Activated CD4-positive, alpha-beta T cell treated with anti-CD3 and anti-CD28 coated beads, Interleukin-2, amount 10 ng/mL, durations not matched to agents 24 days and 14 days (primary cell): ENCODE data around the gene PTCHD1. TPM values are rescaled to one million over a fixed set of nuclear protein-coding genes. Genes with fewer than 3 reads are reported as not detected.
A peak's percentile ranks its signal among the peaks of the same experiment; 100 is the strongest.

ENCODE experiments used
- DNase-seq: peaks from one replicate; pipeline ENCODE4 v3.0.0; 2022
- H3K27ac Mint-ChIP-seq: one replicate; pipeline ENCODE4 v1.8.0; 2022; ENCODE audit warnings: mild to moderate bottlenecking, mixed read lengths
- H3K27me3 Mint-ChIP-seq: one replicate; pipeline ENCODE4 v1.8.0; 2022; ENCODE audit warnings: mixed read lengths
- H3K36me3 Mint-ChIP-seq: one replicate; pipeline ENCODE4 v1.8.0; 2022; ENCODE audit warnings: low read depth, mild to moderate bottlenecking, mixed read lengths
- H3K4me1 Mint-ChIP-seq: one replicate; pipeline ENCODE4 v1.8.0; 2021; ENCODE audit warnings: mixed read lengths
- H3K4me3 Mint-ChIP-seq: one replicate; pipeline ENCODE4 v1.8.0; 2022; ENCODE audit warnings: mild to moderate bottlenecking, moderate library complexity, mixed read lengths
- H3K9me3 Mint-ChIP-seq: one replicate; pipeline ENCODE4 v1.8.0; 2021; ENCODE audit warnings: mixed read lengths
- intact Hi-C: fragments of 100-400 bp; cut with micrococcal nuclease; formaldehyde crosslinking; loops from one replicate; pipeline ENCODE4 v1.15.1; 2023
- total RNA-seq: library from RNA; stranded (reverse); gene quantifications from 2 replicates; pipeline ENCODE4 v1.2.3, GENCODE V29; 2022

The PTCHD1 gene
- total RNA-seq = not detected in 2 replicates

GRCh38 chrX:23334848-23335599 is at the start of gene PTCHD1:
Gene PTCHD1, plus strand, starts transcription at chrX:23334849. Its CDS starts 27 bp downstream, at chrX:23334876.
- Mint-ChIP-seq H3K9me3 (no peaks in the 10 kb centered on the region), H3K4me3 (peak within 1 kb of the TSS; percentile 41), H3K27me3 (peaks cover 49% of the 10 kb centered on the region), H3K36me3 (no peaks in the 10 kb centered on the region), H3K27ac (no peak within 1 kb of the TSS), H3K4me1 (peaks cover 2% of the 10 kb centered on the region)
- DNase-seq = no peak
- intact Hi-C loops = loop anchor here (10.0 kb wide), 1 partner anchor 1680 kb away; the partner anchor contains the start of gene ARX

GRCh38 chrX:23286731-23287130 is 47.9 kb upstream of the PTCHD1 start:
- Mint-ChIP-seq H3K27ac (no peak overlapping the region), H3K36me3 (no peaks in the 10 kb centered on the region), H3K9me3 (no peaks in the 10 kb centered on the region), H3K27me3 (no peaks in the 10 kb centered on the region), H3K4me1 (no peaks in the 10 kb centered on the region), H3K4me3 (no peak overlapping the region)
- DNase-seq = no peak
- intact Hi-C loops = no loop called here

- no peaks in the 10 kb centered on the region for H3K9me3 Mint-ChIP-seq
- intact Hi-C loops = no loop called here
- no peaks in the 10 kb centered on the region for H3K4me1 Mint-ChIP-seq
- H3K36me3 Mint-ChIP-seq = no peaks in the 10 kb centered on the region
- no peak overlapping the region for H3K27ac Mint-ChIP-seq
- DNase-seq = no peak
- H3K27me3 Mint-ChIP-seq = no peaks in the 10 kb centered on the region
- no peak overlapping the region for H3K4me3 Mint-ChIP-seq
Observed at GRCh38 chrX:23287191-23287725, 47.4 kb upstream of the PTCHD1 start.

GRCh38 chrX:23292354-23292987 is 42.2 kb upstream of the PTCHD1 start:
- Mint-ChIP-seq H3K27ac (no peak overlapping the region), H3K9me3 (no peaks in the 10 kb centered on the region), H3K36me3 (no peaks in the 10 kb centered on the region)

DNA sequence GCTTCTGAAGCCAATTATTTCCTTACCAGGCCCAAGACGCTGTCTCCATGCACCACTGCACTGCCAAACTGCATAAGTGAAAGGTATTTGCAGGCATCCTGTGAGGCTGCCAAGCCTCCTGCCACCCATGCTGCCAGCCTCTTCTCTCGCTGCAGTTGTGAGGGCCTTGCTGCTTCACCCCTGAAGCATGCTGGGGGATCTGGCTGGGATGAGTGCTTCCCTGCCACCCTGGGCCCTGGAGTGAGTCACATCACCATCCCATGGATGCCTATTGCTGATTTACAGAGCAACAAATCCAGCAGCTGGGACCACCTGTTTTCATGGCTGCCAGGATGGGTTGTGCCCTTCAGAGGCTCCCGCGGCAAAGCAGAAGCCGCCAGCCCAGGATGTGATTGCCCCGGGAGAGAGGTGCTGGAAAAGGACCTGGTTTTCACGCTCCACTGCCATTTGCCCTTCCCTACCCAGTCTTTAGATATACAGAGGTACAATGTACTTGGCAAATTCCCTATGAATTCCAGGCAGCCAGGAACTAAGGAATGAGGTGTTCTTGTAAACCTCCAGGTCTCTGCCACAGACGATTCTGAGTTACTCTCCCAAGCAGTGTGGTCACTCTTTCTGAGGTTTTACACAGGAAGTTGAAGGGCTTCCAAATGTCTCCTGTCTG is 41.5 kb upstream of the PTCHD1 start:
- Mint-ChIP-seq H3K27me3 (no peaks in the 10 kb centered on the region), H3K4me3 (no peak overlapping the region), H3K36me3 (no peaks in the 10 kb centered on the region), H3K27ac (no peak overlapping the region), H3K9me3 (no peaks in the 10 kb centered on the region), H3K4me1 (no peaks in the 10 kb centered on the region)
- DNase-seq = no peak
- intact Hi-C loops = no loop called here

More at GRCh38 chrX:23292354-23292987, 42.2 kb upstream of the PTCHD1 start:
- Mint-ChIP-seq H3K4me3 (no peak overlapping the region), H3K4me1 (no peaks in the 10 kb centered on the region), H3K27me3 (no peaks in the 10 kb centered on the region)
- no peak for DNase-seq
- intact Hi-C loops = no loop called here

DNA sequence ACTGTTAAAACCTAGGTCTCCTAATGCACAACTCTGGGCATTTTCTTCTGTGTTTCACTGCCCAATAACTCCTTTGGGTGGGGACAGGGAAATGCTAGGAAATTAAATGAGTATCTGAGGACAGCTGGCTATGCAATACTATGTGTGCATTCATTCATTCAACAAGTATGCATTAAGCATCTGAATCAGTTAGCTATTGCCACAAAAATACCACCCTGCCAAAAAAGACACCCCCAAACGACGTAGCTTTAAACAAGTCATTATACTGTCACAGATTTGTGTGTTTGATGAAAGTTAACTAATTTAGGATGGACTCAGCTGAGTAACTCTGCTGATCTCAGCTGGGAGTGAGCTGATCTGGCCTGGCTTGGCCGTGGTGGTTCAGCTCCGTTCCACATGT is 29.8 kb upstream of the PTCHD1 start:
- H3K27me3 Mint-ChIP-seq = no peaks in the 10 kb centered on the region
- H3K4me1 Mint-ChIP-seq = no peaks in the 10 kb centered on the region
- intact Hi-C loops = no loop called here
- H3K27ac Mint-ChIP-seq = no peak overlapping the region
- no peak for DNase-seq
- H3K4me3 Mint-ChIP-seq = no peak overlapping the region
- no peaks in the 10 kb centered on the region for H3K9me3 Mint-ChIP-seq
- H3K36me3 Mint-ChIP-seq = no peaks in the 10 kb centered on the region

DNA sequence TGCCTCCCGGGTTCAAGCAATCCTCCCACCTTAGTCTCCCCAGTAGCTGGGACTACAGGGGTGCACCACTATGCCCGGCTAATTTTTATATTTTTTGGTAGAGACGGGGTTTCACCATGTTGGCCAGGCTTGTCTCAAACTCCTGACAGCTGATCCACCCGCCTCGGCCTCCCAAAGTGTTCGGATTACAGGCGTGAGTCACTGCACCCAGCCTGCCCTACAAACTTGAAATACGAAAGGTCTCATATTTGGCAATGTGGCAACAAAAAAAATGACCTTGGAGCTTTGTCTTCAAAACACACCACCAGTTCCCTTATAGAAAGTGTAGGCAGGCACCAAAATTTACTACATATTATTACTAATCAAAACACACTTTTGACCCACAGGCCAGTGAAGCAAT is 22.9 kb upstream of the PTCHD1 start:
- H3K27ac Mint-ChIP-seq = no peak overlapping the region
- no peaks in the 10 kb centered on the region for H3K4me1 Mint-ChIP-seq
- no peak for DNase-seq
- H3K4me3 Mint-ChIP-seq = no peak overlapping the region
- no peaks in the 10 kb centered on the region for H3K36me3 Mint-ChIP-seq
- H3K9me3 Mint-ChIP-seq = no peaks in the 10 kb centered on the region
- H3K27me3 Mint-ChIP-seq = peaks cover 2% of the 10 kb centered on the region
- intact Hi-C loops = no loop called here

- Mint-ChIP-seq H3K4me1 (no peaks in the 10 kb centered on the region), H3K27me3 (peaks cover 2% of the 10 kb centered on the region), H3K4me3 (no peak overlapping the region), H3K36me3 (no peaks in the 10 kb centered on the region), H3K9me3 (no peaks in the 10 kb centered on the region), H3K27ac (no peak overlapping the region)
- DNase-seq = no peak
- intact Hi-C loops = no loop called here
Observed at GRCh38 chrX:23312136-23312535, 22.5 kb upstream of the PTCHD1 start.

DNA sequence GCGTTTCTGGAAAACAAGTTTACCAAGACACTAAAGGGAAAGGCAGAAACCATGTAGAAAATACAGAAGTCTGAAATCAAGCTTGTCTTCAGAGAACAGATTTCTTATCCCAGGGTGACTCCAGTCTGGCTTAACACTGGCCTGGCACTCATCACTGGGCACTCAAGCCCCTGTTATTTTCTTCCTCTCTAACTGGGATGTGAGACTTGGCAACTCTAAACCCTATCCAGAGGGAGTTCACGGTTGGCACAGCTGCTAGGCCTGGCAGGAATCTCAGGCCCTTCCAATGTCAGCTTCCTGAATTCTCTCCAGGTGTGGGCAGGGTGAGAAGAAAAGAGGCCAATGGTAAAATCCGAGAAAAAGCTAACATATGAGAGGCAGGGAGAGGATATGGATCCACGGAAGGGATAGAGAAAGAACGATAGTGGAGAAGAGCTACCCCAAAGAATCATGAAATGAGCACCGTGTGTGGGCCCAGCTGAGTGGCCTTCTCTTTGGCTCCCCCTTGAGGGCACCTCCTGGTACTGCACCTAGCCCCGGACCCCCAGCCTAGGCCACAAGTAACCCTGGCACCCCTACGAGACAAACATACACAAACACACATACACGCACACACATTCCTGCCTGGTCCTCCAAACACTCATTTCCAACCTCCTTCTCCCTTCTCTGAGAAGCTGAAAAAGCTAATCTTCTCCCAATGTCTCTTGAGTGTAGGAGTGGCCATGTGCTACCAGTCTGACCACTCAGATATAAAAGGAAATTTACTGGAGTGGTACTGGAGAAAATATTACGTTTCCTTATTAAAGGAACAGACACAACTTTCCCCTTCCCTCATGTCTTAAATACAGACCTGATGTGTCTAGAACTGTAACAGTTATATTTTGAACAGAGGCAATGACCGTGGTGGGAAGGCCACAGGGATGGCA is 16.6 kb upstream of the PTCHD1 start:
- Mint-ChIP-seq H3K27ac (no peak overlapping the region), H3K4me1 (no peaks in the 10 kb centered on the region)

DNA sequence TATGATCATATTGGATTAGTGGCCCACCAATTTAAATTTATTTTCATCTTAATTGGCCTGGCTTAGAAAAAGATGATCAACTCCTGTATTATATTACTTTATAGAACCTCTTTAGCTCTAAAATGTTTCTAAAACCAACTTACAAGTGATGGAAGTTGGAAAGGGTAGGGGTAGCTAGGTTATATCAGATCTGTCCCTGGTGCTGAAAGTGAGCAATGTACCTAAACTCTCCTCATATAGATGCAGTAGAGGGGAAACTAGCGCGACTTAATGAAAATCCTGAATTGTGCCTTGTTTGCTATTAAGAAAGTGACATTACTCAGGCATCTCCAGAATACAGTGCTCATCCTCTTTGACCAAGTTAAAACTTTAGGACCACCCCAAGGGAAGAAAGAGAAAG is 7.5 kb upstream of the PTCHD1 start:
- H3K27me3 Mint-ChIP-seq = peaks cover 20% of the 10 kb centered on the region
- H3K36me3 Mint-ChIP-seq = no peaks in the 10 kb centered on the region
- intact Hi-C loops = no loop called here
- H3K4me3 Mint-ChIP-seq = no peak overlapping the region
- no peak overlapping the region for H3K27ac Mint-ChIP-seq
- DNase-seq = no peak
- peaks cover 2% of the 10 kb centered on the region for H3K4me1 Mint-ChIP-seq
- H3K9me3 Mint-ChIP-seq = no peaks in the 10 kb centered on the region

More for the DNA sequence above, 16.6 kb upstream of the PTCHD1 start:
- Mint-ChIP-seq H3K4me3 (no peak overlapping the region), H3K27me3 (peaks cover 4% of the 10 kb centered on the region), H3K36me3 (no peaks in the 10 kb centered on the region), H3K9me3 (no peaks in the 10 kb centered on the region)
- intact Hi-C loops = loop anchor here (5.0 kb wide), 1 partner anchor 1331 kb away; no protein-coding TSS in a partner anchor
- peak; percentile 69 for DNase-seq

GRCh38 chrX:23331701-23332100 is 2.9 kb upstream of the PTCHD1 start:
- intact Hi-C loops = loop anchor here (10.0 kb wide), 1 partner anchor 1683 kb away; the partner anchor contains the start of gene ARX

DNA sequence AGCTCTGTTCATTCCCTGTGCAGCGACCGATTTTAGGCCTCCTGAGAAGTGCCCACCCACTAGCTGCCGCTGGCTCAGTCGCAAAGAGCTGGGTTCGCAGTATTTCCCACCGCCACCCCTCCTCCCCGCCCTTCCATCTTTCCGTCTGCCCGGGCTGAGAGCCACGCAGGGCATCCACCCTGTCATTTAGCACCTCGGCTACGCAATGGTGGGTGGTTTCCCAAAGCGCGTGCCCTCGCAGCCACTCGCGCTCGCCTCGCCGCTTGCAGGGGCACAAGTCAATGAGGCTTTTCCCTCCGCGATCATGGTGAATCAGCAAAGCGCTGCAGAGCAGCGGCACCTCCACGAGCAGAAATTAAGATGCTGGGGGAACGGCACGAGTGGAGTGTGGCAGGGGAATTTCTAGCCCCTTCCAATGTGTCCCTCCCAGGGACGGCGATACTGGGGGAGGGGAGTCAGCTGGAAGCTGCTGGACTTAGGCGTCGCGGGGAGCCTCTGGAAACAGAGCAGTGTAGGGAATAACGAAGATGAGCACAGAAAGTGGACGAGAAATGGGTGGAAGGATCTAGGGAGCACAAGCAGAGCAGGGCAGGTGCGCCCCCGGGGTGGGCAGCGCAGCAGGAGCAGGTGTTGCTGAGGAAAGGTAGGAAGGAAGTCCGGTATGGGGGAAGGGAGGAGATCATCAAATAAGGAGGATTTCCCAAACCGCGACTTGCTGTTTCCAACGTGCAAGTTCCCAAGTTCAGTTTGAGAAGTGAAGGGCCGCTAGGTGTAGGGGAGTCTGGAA is 2.4 kb upstream of the PTCHD1 start:
- DNase-seq = no peak

More at GRCh38 chrX:23331701-23332100, 2.9 kb upstream of the PTCHD1 start:
- no peak for DNase-seq
- Mint-ChIP-seq H3K36me3 (no peaks in the 10 kb centered on the region), H3K27me3 (peaks cover 49% of the 10 kb centered on the region), H3K4me1 (peaks cover 2% of the 10 kb centered on the region), H3K9me3 (no peaks in the 10 kb centered on the region), H3K4me3 (no peak overlapping the region), H3K27ac (no peak overlapping the region)

More for the DNA sequence above, 2.4 kb upstream of the PTCHD1 start:
- H3K9me3 Mint-ChIP-seq = no peaks in the 10 kb centered on the region
- H3K4me1 Mint-ChIP-seq = peaks cover 2% of the 10 kb centered on the region
- H3K27me3 Mint-ChIP-seq = peaks cover 50% of the 10 kb centered on the region
- intact Hi-C loops = loop anchor here (10.0 kb wide), 1 partner anchor 1683 kb away; the partner anchor contains the start of gene ARX
- peak overlapping the region; percentile 30 for H3K4me3 Mint-ChIP-seq
- no peaks in the 10 kb centered on the region for H3K36me3 Mint-ChIP-seq
- peak overlapping the region; percentile 36 for H3K27ac Mint-ChIP-seq
